ENCODE measurements around the gene MAMDC4.

GRCh38 chr9:136846376-136847087 lies 5.6 kb upstream of the MAMDC4 start:
- no peak for TF ChIP-seq NPAS2 (CRISPR knock-in tag; IDR thresholded peaks at IDR 0.05; ENCODE audit: borderline replicate concordance)
- TF ChIP-seq FOXK1 (CRISPR knock-in tag; IDR thresholded peaks at IDR 0.05; ENCODE audit: borderline replicate concordance, low read depth), result no peak
- no peak for TF ChIP-seq ZNF660 (CRISPR knock-in tag; IDR thresholded peaks at IDR 0.05; ENCODE audit: borderline replicate concordance, low read depth)
- TF ChIP-seq, protein P1, sequence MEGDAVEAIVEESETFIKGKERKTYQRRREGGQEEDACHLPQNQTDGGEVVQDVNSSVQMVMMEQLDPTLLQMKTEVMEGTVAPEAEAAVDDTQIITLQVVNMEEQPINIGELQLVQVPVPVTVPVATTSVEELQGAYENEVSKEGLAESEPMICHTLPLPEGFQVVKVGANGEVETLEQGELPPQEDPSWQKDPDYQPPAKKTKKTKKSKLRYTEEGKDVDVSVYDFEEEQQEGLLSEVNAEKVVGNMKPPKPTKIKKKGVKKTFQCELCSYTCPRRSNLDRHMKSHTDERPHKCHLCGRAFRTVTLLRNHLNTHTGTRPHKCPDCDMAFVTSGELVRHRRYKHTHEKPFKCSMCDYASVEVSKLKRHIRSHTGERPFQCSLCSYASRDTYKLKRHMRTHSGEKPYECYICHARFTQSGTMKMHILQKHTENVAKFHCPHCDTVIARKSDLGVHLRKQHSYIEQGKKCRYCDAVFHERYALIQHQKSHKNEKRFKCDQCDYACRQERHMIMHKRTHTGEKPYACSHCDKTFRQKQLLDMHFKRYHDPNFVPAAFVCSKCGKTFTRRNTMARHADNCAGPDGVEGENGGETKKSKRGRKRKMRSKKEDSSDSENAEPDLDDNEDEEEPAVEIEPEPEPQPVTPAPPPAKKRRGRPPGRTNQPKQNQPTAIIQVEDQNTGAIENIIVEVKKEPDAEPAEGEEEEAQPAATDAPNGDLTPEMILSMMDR (CRISPR knock-in tag; IDR thresholded peaks at IDR 0.05), result no peak
